ENCODE measurements around the gene HSPA12B. TPM values are rescaled to one million over a fixed set of nuclear protein-coding genes. Genes with fewer than 3 reads are reported as not detected.
A peak's percentile ranks its signal among the peaks of the same experiment; 100 is the strongest.

HSPA12B gene
- total RNA-seq, 4 donors from 2014 or later: 7.7 to 58.2 (median 19.3) TPM

- TF ChIP-seq CTCF (IDR thresholded peaks at IDR 0.05): peak in 2 of 3 donors; percentile 84 to 87
- peak; percentile 95 for DNase-seq (ENCODE audit: low spot score)
- ATAC-seq (ENCODE audit: low FRiP score): peak; percentile 39
Measured at GRCh38 chr20:3710703-3711483, 21.6 kb upstream of the HSPA12B start.

GRCh38 chr20:3711484-3711941 is 21.0 kb upstream of the HSPA12B start:
- no peak for DNase-seq (ENCODE audit: low spot score)
- no peak for TF ChIP-seq CTCF (IDR thresholded peaks at IDR 0.05)
- no peak for ATAC-seq (ENCODE audit: low FRiP score)

GRCh38 chr20:3712279-3712873 is 20.1 kb upstream of the HSPA12B start, which contains the start of gene SIGLEC1:
Gene SIGLEC1, minus strand, starts transcription at chr20:3712600. Its CDS starts 5,472 bp downstream, at chr20:3707128.
- ATAC-seq (ENCODE audit: low FRiP score): no peak
- no peak for TF ChIP-seq CTCF (IDR thresholded peaks at IDR 0.05)
- no peak for DNase-seq (ENCODE audit: low spot score)

GRCh38 chr20:3714092-3714491 is 18.4 kb upstream of the HSPA12B start:
- DNase-seq (ENCODE audit: low spot score) (no peak), ATAC-seq (ENCODE audit: low FRiP score) (no peak)
- TF ChIP-seq CTCF (IDR thresholded peaks at IDR 0.05): no peak

- peak; percentile 49 for ATAC-seq (ENCODE audit: low FRiP score)
- no peak for TF ChIP-seq CTCF (IDR thresholded peaks at IDR 0.05)
- no peak for DNase-seq (ENCODE audit: low spot score)
Measured at GRCh38 chr20:3716195-3716834, 16.2 kb upstream of the HSPA12B start.

- no peak for ATAC-seq (ENCODE audit: low FRiP score)
- no peak for DNase-seq (ENCODE audit: low spot score)
- no peak for TF ChIP-seq CTCF (IDR thresholded peaks at IDR 0.05)
Measured at GRCh38 chr20:3719046-3719445, 13.4 kb upstream of the HSPA12B start.
